Measurements from ENCODE around the gene TTBK2. TPM values are rescaled to one million over a fixed set of nuclear protein-coding genes. Genes with fewer than 3 reads are reported as not detected.
A peak's percentile ranks its signal among the peaks of the same experiment; 100 is the strongest.

Gene TTBK2
- total RNA-seq, 1 experiment from 2014 or later, result 13.8 TPM

GRCh38 chr15:42933886-42934667, 13.5 kb upstream of the TTBK2 start:
- no peaks in the 10 kb centered on the region for H3K4me1 ChIP-seq (ENCODE audit: low read length)
- no peak for DNase-seq
- H3K4me2 ChIP-seq (ENCODE audit: low read depth, low read length, poor library complexity, severe bottlenecking), result no peak overlapping the region
- no peaks in the 10 kb centered on the region for H3K79me2 ChIP-seq (ENCODE audit: low read length)
- no peak overlapping the region for H3K27ac ChIP-seq (ENCODE audit: low read length)
- H3K9ac ChIP-seq (ENCODE audit: low read length), result no peak overlapping the region
- H3K4me3 ChIP-seq (ENCODE audit: low read length), result no peak overlapping the region
- no peak overlapping the region for H2AFZ ChIP-seq (ENCODE audit: low read length)
- H4K20me1 ChIP-seq (ENCODE audit: insufficient read depth, low read depth, low read length), result no peaks in the 10 kb centered on the region
- no peaks in the 10 kb centered on the region for H3K27me3 ChIP-seq (ENCODE audit: low read length)
- no peaks in the 10 kb centered on the region for H3K9me2 ChIP-seq (replicated peaks; ENCODE audit: insufficient read depth, low read length)
- H3K36me3 ChIP-seq (ENCODE audit: insufficient read depth, low read length), result no peaks in the 10 kb centered on the region
- H3K9me3 ChIP-seq (ENCODE audit: low read length), result no peaks in the 10 kb centered on the region

GRCh38 chr15:42932833-42933515, 12.4 kb upstream of the TTBK2 start:
- no peaks in the 10 kb centered on the region for H3K9me3 ChIP-seq (ENCODE audit: low read length)
- no peaks in the 10 kb centered on the region for H3K9me2 ChIP-seq (replicated peaks; ENCODE audit: insufficient read depth, low read length)
- H3K36me3 ChIP-seq (ENCODE audit: insufficient read depth, low read length), result no peaks in the 10 kb centered on the region
- H3K9ac ChIP-seq (ENCODE audit: low read length), result no peak overlapping the region
- no peaks in the 10 kb centered on the region for H3K4me1 ChIP-seq (ENCODE audit: low read length)
- H3K4me2 ChIP-seq (ENCODE audit: low read depth, low read length, poor library complexity, severe bottlenecking), result no peak overlapping the region
- H3K4me3 ChIP-seq (ENCODE audit: low read length), result no peak overlapping the region
- H3K79me2 ChIP-seq (ENCODE audit: low read length), result no peaks in the 10 kb centered on the region
- H2AFZ ChIP-seq (ENCODE audit: low read length), result no peak overlapping the region
- no peak overlapping the region for H3K27ac ChIP-seq (ENCODE audit: low read length)
- no peak for DNase-seq
- H3K27me3 ChIP-seq (ENCODE audit: low read length), result no peaks in the 10 kb centered on the region
- H4K20me1 ChIP-seq (ENCODE audit: insufficient read depth, low read depth, low read length), result no peaks in the 10 kb centered on the region

GRCh38 chr15:42931702-42932486, 11.3 kb upstream of the TTBK2 start:
- H4K20me1 ChIP-seq (ENCODE audit: insufficient read depth, low read depth, low read length), result no peaks in the 10 kb centered on the region
- no peak for DNase-seq
- H3K9me3 ChIP-seq (ENCODE audit: low read length), result no peaks in the 10 kb centered on the region
- H3K4me1 ChIP-seq (ENCODE audit: low read length), result no peaks in the 10 kb centered on the region
- no peak overlapping the region for H3K4me2 ChIP-seq (ENCODE audit: low read depth, low read length, poor library complexity, severe bottlenecking)
- no peaks in the 10 kb centered on the region for H3K9me2 ChIP-seq (replicated peaks; ENCODE audit: insufficient read depth, low read length)
- H3K9ac ChIP-seq (ENCODE audit: low read length), result no peak overlapping the region
- H3K79me2 ChIP-seq (ENCODE audit: low read length), result no peaks in the 10 kb centered on the region
- H3K36me3 ChIP-seq (ENCODE audit: insufficient read depth, low read length), result no peaks in the 10 kb centered on the region
- no peak overlapping the region for H3K4me3 ChIP-seq (ENCODE audit: low read length)
- no peak overlapping the region for H2AFZ ChIP-seq (ENCODE audit: low read length)
- H3K27ac ChIP-seq (ENCODE audit: low read length), result no peak overlapping the region
- H3K27me3 ChIP-seq (ENCODE audit: low read length), result no peaks in the 10 kb centered on the region

- H3K9ac ChIP-seq (ENCODE audit: low read length), result no peak overlapping the region
- no peaks in the 10 kb centered on the region for H3K4me1 ChIP-seq (ENCODE audit: low read length)
- H3K27ac ChIP-seq (ENCODE audit: low read length), result no peak overlapping the region
- no peaks in the 10 kb centered on the region for H4K20me1 ChIP-seq (ENCODE audit: insufficient read depth, low read depth, low read length)
- H3K9me2 ChIP-seq (replicated peaks; ENCODE audit: insufficient read depth, low read length), result no peaks in the 10 kb centered on the region
- no peaks in the 10 kb centered on the region for H3K79me2 ChIP-seq (ENCODE audit: low read length)
- no peaks in the 10 kb centered on the region for H3K9me3 ChIP-seq (ENCODE audit: low read length)
- DNase-seq, result no peak
- H3K27me3 ChIP-seq (ENCODE audit: low read length), result no peaks in the 10 kb centered on the region
- H3K4me2 ChIP-seq (ENCODE audit: low read depth, low read length, poor library complexity, severe bottlenecking), result no peak overlapping the region
- H3K4me3 ChIP-seq (ENCODE audit: low read length), result no peak overlapping the region
- H3K36me3 ChIP-seq (ENCODE audit: insufficient read depth, low read length), result no peaks in the 10 kb centered on the region
- no peak overlapping the region for H2AFZ ChIP-seq (ENCODE audit: low read length)
Observed at GRCh38 chr15:42929306-42929848, 8.8 kb upstream of the TTBK2 start.

GRCh38 chr15:42921342-42921731, 759 bp upstream of the TTBK2 start:
- Histone ChIP-seq H3K4me3 (ENCODE audit: low read length) (peak overlapping the region; percentile 87), H3K79me2 (ENCODE audit: low read length) (peaks cover 39% of the 10 kb centered on the region), H3K4me2 (ENCODE audit: low read depth, low read length, poor library complexity, severe bottlenecking) (peak overlapping the region; percentile 98), H3K9me3 (ENCODE audit: low read length) (no peaks in the 10 kb centered on the region), H2AFZ (ENCODE audit: low read length) (peak overlapping the region; percentile 100), H3K27me3 (ENCODE audit: low read length) (no peaks in the 10 kb centered on the region), H3K4me1 (ENCODE audit: low read length) (peaks cover 38% of the 10 kb centered on the region), H3K27ac (ENCODE audit: low read length) (no peak overlapping the region), H3K36me3 (ENCODE audit: insufficient read depth, low read length) (no peaks in the 10 kb centered on the region), H4K20me1 (ENCODE audit: insufficient read depth, low read depth, low read length) (no peaks in the 10 kb centered on the region), H3K9me2 (replicated peaks; ENCODE audit: insufficient read depth, low read length) (no peaks in the 10 kb centered on the region), H3K9ac (ENCODE audit: low read length) (peak overlapping the region; percentile 74)
- peak; percentile 61 for DNase-seq

- H3K27ac ChIP-seq (ENCODE audit: low read length), result peak overlapping the region; percentile 61
- no peaks in the 10 kb centered on the region for H3K27me3 ChIP-seq (ENCODE audit: low read length)
- H3K9me3 ChIP-seq (ENCODE audit: low read length), result no peaks in the 10 kb centered on the region
- H3K4me1 ChIP-seq (ENCODE audit: low read length), result peaks cover 52% of the 10 kb centered on the region
- H2AFZ ChIP-seq (ENCODE audit: low read length), result peak overlapping the region; percentile 36; the same call in 1 of the 2 replicates
- peak; percentile 76 for DNase-seq
- H3K4me2 ChIP-seq (ENCODE audit: low read depth, low read length, poor library complexity, severe bottlenecking), result peak overlapping the region; percentile 87
- H3K9me2 ChIP-seq (replicated peaks; ENCODE audit: insufficient read depth, low read length), result no peaks in the 10 kb centered on the region
- H3K9ac ChIP-seq (ENCODE audit: low read length), result peak overlapping the region; percentile 79
- H3K79me2 ChIP-seq (ENCODE audit: low read length), result peaks cover 53% of the 10 kb centered on the region
- H3K36me3 ChIP-seq (ENCODE audit: insufficient read depth, low read length), result no peaks in the 10 kb centered on the region
- peak overlapping the region; percentile 87 for H3K4me3 ChIP-seq (ENCODE audit: low read length)
- no peaks in the 10 kb centered on the region for H4K20me1 ChIP-seq (ENCODE audit: insufficient read depth, low read depth, low read length)
Observed at GRCh38 chr15:42919799-42920518, 619 bp downstream of the TTBK2 start.

- Histone ChIP-seq H3K4me1 (ENCODE audit: low read length) (peaks cover 55% of the 10 kb centered on the region), H3K36me3 (ENCODE audit: insufficient read depth, low read length) (no peaks in the 10 kb centered on the region), H3K9me3 (ENCODE audit: low read length) (no peaks in the 10 kb centered on the region), H4K20me1 (ENCODE audit: insufficient read depth, low read depth, low read length) (no peaks in the 10 kb centered on the region), H2AFZ (ENCODE audit: low read length) (no peak overlapping the region), H3K9ac (ENCODE audit: low read length) (peak overlapping the region; percentile 79), H3K9me2 (replicated peaks; ENCODE audit: insufficient read depth, low read length) (no peaks in the 10 kb centered on the region), H3K27ac (ENCODE audit: low read length) (peak overlapping the region; percentile 61), H3K4me2 (ENCODE audit: low read depth, low read length, poor library complexity, severe bottlenecking) (peak overlapping the region; percentile 87), H3K27me3 (ENCODE audit: low read length) (no peaks in the 10 kb centered on the region), H3K4me3 (ENCODE audit: low read length) (peak overlapping the region; percentile 87), H3K79me2 (ENCODE audit: low read length) (peaks cover 58% of the 10 kb centered on the region)
- peak; percentile 54 for DNase-seq
Observed at GRCh38 chr15:42919308-42919707, 1.3 kb downstream of the TTBK2 start.

Data from Karpas-422 (cell line).